K562 (cell line): ENCODE measurements around the gene EEPD1. TPM values are rescaled to one million over a fixed set of nuclear protein-coding genes. Genes with fewer than 3 reads are reported as not detected.

Source experiments
- ATAC-seq: fragments of 200-7000 bp; cut with Tn5 transposase; 3 replicates; pipeline ENCODE4 v1.9.1; 2020; ENCODE audit warnings: moderate library complexity
- BruUV-seq: library from RNA; stranded (reverse); fragments of 400-500 nt; replicated peaks from 2 replicates; lab custom pipeline; 2021; lab: Mats Ljungman, UMichigan
- CTCF ChIA-PET: fragments of 300-600 bp; formaldehyde crosslinking; extraction: SDS; loops from one replicate; lab custom pipeline; 2021; ENCODE audit warnings: low intra/inter-chr PET ratio; lab: Yijun Ruan, JAX
- POLR2A ChIA-PET: fragments of 300-600, 350-650 bp; sonication (Branson Sonifier 250); formaldehyde crosslinking; extraction: SDS; loops from one replicate; lab custom pipeline; 2021; ENCODE audit warnings: antibody characterized with exemption, inconsistent platforms; lab: Yijun Ruan, JAX
- DNase-seq, 4 experiments: peaks; one replicate each; pipeline versions ENCODE4 v3.0.0 to v3.0.0-alpha.2; 2011 to 2018; ENCODE audit warnings: low spot score in 3 of 4, mixed read lengths in 3 of 4; ENCODE audit errors: extremely low read depth in 1 of 4
- FAIRE-seq: peaks from 2 replicates; lab custom pipeline; 2011; peaks lifted over from hg19 to GRCh38; lab: Jason Lieb, UNC
- H2AFZ ChIP-seq: 2 replicates; pipeline ENCODE4 v1.6.0; 2011; ENCODE audit warnings: low read depth, low read length, control low read depth, inconsistent platforms
- H3K27ac ChIP-seq: fragments of 200-600 bp; 3 replicates; pipeline ENCODE4 v1.8.0; 2011; ENCODE audit warnings: low read depth, mild to moderate bottlenecking, control low read depth, inconsistent platforms, low read length, moderate library complexity, mixed read lengths; ENCODE audit errors: extremely low read depth
- H3K27me3 ChIP-seq, 2 experiments: fragments of 300-600 bp in 1 of 2; 2 replicates in 1 of 2; 3 replicates in 1 of 2; pipeline versions ENCODE4 v1.6.0 to v1.8.0; 2011; ENCODE audit warnings: inconsistent platforms in 2 of 2, low read length in 2 of 2, mild to moderate bottlenecking in 1 of 2, mixed read lengths in 1 of 2, moderate library complexity in 1 of 2; ENCODE audit not compliant: control insufficient read depth in 2 of 2, insufficient read depth in 2 of 2
- H3K36me3 ChIP-seq: fragments of 300-600 bp; 3 replicates; pipeline ENCODE4 v1.8.0; 2011; ENCODE audit warnings: mild to moderate bottlenecking, low read length, inconsistent platforms; ENCODE audit not compliant: control insufficient read depth, insufficient read depth
- H3K4me1 ChIP-seq, 2 experiments: fragments of 200-600 bp in 1 of 2; replicated peaks in 1 of 2; 2 replicates in 1 of 2; 3 replicates in 1 of 2; pipeline versions ENCODE4 v1.5.1 to v1.8.0; 2011; ENCODE audit warnings: inconsistent platforms in 2 of 2, low read length in 2 of 2, mild to moderate bottlenecking in 1 of 2, mixed read lengths in 1 of 2, moderate library complexity in 1 of 2; ENCODE audit not compliant: control insufficient read depth in 2 of 2, insufficient read depth in 2 of 2
- H3K4me2 ChIP-seq: 2 replicates; pipeline ENCODE4 v1.6.1; 2011; ENCODE audit warnings: low read length, control low read depth, inconsistent platforms, mixed read lengths; ENCODE audit not compliant: insufficient read depth
- H3K4me3 ChIP-seq: fragments of 200-600 bp; sonication (generic), shearing (Covaris generic); 2 replicates; pipeline ENCODE4 v1.5.1; 2016; ENCODE audit warnings: control low read depth, inconsistent platforms
- H3K79me2 ChIP-seq: fragments of 200-600 bp; 3 replicates; pipeline ENCODE4 v1.8.0; 2011; ENCODE audit warnings: low read length, inconsistent platforms; ENCODE audit not compliant: control insufficient read depth, insufficient read depth
- H3K9ac ChIP-seq, 2 experiments: 2 replicates each; pipeline versions ENCODE4 v1.6.0 to v1.6.1; 2011; ENCODE audit warnings: low read depth in 2 of 2, low read length in 2 of 2, control low read depth in 1 of 2, inconsistent platforms in 1 of 2, mild to moderate bottlenecking in 1 of 2, mixed read lengths in 1 of 2; ENCODE audit not compliant: insufficient read depth in 1 of 2
- H3K9me1 ChIP-seq: one replicate; pipeline ENCODE4 v1.6.0; 2011; ENCODE audit warnings: inconsistent platforms, mild to moderate bottlenecking, low read length, moderate library complexity; ENCODE audit not compliant: control insufficient read depth, insufficient read depth
- H3K9me3 ChIP-seq: replicated peaks from 2 replicates; pipeline ENCODE4 v1.5.1; 2011; ENCODE audit warnings: low read depth, low read length, inconsistent platforms; ENCODE audit not compliant: control insufficient read depth, insufficient read depth
- H4K20me1 ChIP-seq: replicated peaks from 2 replicates; pipeline ENCODE4 v1.6.1; 2011; ENCODE audit warnings: low read length, inconsistent platforms, mixed read lengths; ENCODE audit not compliant: control insufficient read depth, insufficient read depth
- KDM2B ChIP-seq: fragments of 250-450 bp; sonication (Bioruptor Pico); IDR thresholded peaks from 2 replicates; pipeline ENCODE4 v1.8.0; 2021; ENCODE audit warnings: mild to moderate bottlenecking, moderate library complexity
- RBM14 ChIP-seq: fragments of 200-400 bp; formaldehyde crosslinking; IDR thresholded peaks from 2 replicates; pipeline ENCODE4 v1.6.1; 2018; ENCODE audit warnings: low read depth, mild to moderate bottlenecking, low read length, moderate library complexity, borderline replicate concordance; ENCODE audit not compliant: insufficient read depth
- ZNF253 ChIP-seq: fragments of 250-450 bp; sonication (Bioruptor Pico); conservative IDR thresholded peaks from 2 replicates; pipeline ENCODE4 v1.6.1; 2021; ENCODE audit warnings: mild to moderate bottlenecking
- ZNF274 ChIP-seq: IDR thresholded peaks from 2 replicates; pipeline ENCODE4 v1.6.1; 2011; ENCODE audit warnings: low read depth, mild to moderate bottlenecking, low read length, moderate library complexity, borderline replicate concordance
- WGBS: fragments of 100-300 bp; shearing (Covaris generic); methylation state at CpG from one replicate; pipeline ENCODE4 v1.1.6; 2016; ENCODE audit warnings: low coverage, mixed read lengths; ENCODE audit not compliant: insufficient coverage; ENCODE audit errors: missing lambda C conversion rate; 5-methylcytosine and 5-hydroxymethylcytosine counted together
- in situ Hi-C: fragments of 300-500 bp; cut with MboI; formaldehyde crosslinking; loops from 4 replicates; pipeline ENCODE4 v1.15.0; 2018; ENCODE audit warnings: inconsistent platforms, mixed read lengths
- intact Hi-C: fragments of 100-400 bp; cut with micrococcal nuclease; formaldehyde crosslinking; loops from 2 replicates; pipeline ENCODE4 v1.14.2; 2022
- polyA plus RNA-seq, 8 experiments: library from polyadenylated mRNA; depleted of rRNA in 4 of 8; stranded (reverse) in 5 of 8; unstranded in 3 of 8; fragments of >200 nt; fragmentation: Nextera tagmentation in 2 of 8; fragmentation: Illumina TruSeq in 1 of 8; extraction: Ambion mirVana in 2 of 8; extraction: Trizol in 1 of 8; gene quantifications; 2 replicates each; pipeline versions ENCODE4 v1.2.1 to v1.2.3, GENCODE V29; 2011 to 2014; ENCODE audit warnings: inconsistent platforms in 1 of 8, missing spikeins in 1 of 8
- total RNA-seq, 7 experiments: library from RNA; depleted of rRNA in 6 of 7; stranded (reverse); fragments of >200 nt in 6 of 7; fragmentation: Illumina TruSeq in 2 of 7; extraction: Trizol in 2 of 7; gene quantifications; 2 replicates each; pipeline versions ENCODE4 v1.2.1 to v1.2.3, GENCODE V29; 2011 to 2021; ENCODE audit warnings: low replicate concordance in 1 of 7
- TF ChIP-seq, protein P1 (sequence below), 2 experiments: IDR thresholded peaks; 2 replicates each; pipeline ENCODE4 v1.6.1; 2011; ENCODE audit warnings: borderline replicate concordance in 1 of 2, control low read depth in 1 of 2, low read depth in 1 of 2, low read length in 1 of 2, mild to moderate bottlenecking in 1 of 2, mixed read lengths in 1 of 2, moderate library complexity in 1 of 2; ENCODE audit not compliant: insufficient read depth in 1 of 2, insufficient read length in 1 of 2, poor library complexity in 1 of 2, severe bottlenecking in 1 of 2; ENCODE audit errors: extremely low read depth in 1 of 2
- TF ChIP-seq, protein P2 (sequence below): fragments of 450-650 bp; IDR thresholded peaks from 2 replicates; pipeline ENCODE4 v1.6.1; 2016; ENCODE audit warnings: missing biosample characterization, missing genetic modification characterization

EEPD1 gene
- total and polyA plus RNA-seq, 9 of the 15 experiments (the other 6 are each of a cell fraction or from before 2014, with no cell fraction given): 0.01 to 1.5 (median 0.74) TPM; not detected in 1

DNA sequence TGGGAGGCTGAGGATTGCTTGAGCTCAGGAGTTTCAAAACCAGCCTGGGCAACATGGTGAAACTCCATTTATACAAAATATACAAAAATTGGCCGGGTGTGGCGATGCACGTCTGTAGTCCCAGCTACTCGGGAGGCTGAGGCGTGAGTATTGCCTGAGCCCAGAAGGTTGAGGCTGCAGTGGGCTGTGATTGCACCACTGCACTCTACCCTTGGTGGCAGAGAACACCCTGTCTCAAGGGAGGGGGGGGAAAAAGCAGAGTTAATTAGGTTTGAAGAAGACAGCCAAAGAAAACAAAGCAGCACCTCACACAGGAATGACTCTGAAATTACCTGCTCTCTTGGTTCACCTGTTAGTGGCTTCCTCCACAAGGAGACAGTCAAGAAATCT, 110.0 kb downstream of the EEPD1 start:
- Histone ChIP-seq H3K9ac (no peak overlapping the region), H3K9me3 (no peaks in the 10 kb centered on the region), H3K4me3 (no peak overlapping the region), H3K9me1 (no peaks in the 10 kb centered on the region), H3K79me2 (no peaks in the 10 kb centered on the region), H4K20me1 (no peaks in the 10 kb centered on the region), H3K27ac (no peak overlapping the region), H3K36me3 (no peaks in the 10 kb centered on the region), H2AFZ (no peak overlapping the region), H3K4me2 (no peak overlapping the region), H3K27me3 (peaks cover 7 to 15% of the 10 kb centered on the region in 2 experiments; a peak in 4 of 5 replicates), H3K4me1 (no peaks in the 10 kb centered on the region)
- intact Hi-C loops (no loop called here), in situ Hi-C loops (no loop called here)
- POLR2A ChIA-PET: interaction anchor here (2.0 kb wide), 1 partner anchor 11 kb away, joined by 6 read pairs; no protein-coding TSS in a partner anchor
- TF ChIP-seq, protein P1, sequence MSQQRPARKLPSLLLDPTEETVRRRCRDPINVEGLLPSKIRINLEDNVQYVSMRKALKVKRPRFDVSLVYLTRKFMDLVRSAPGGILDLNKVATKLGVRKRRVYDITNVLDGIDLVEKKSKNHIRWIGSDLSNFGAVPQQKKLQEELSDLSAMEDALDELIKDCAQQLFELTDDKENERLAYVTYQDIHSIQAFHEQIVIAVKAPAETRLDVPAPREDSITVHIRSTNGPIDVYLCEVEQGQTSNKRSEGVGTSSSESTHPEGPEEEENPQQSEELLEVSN (IDR thresholded peaks at IDR 0.05; ENCODE audit: borderline replicate concordance in 1 of 2, extremely low read depth in 1 of 2, insufficient read depth in 1 of 2, insufficient read length in 1 of 2, low read depth in 1 of 2, low read length in 1 of 2, poor library complexity in 1 of 2, severe bottlenecking in 1 of 2): no peak
- TF ChIP-seq ZNF253 (CRISPR knock-in tag): no peak
- TF ChIP-seq KDM2B (CRISPR knock-in tag): no peak
- TF ChIP-seq, protein P2, sequence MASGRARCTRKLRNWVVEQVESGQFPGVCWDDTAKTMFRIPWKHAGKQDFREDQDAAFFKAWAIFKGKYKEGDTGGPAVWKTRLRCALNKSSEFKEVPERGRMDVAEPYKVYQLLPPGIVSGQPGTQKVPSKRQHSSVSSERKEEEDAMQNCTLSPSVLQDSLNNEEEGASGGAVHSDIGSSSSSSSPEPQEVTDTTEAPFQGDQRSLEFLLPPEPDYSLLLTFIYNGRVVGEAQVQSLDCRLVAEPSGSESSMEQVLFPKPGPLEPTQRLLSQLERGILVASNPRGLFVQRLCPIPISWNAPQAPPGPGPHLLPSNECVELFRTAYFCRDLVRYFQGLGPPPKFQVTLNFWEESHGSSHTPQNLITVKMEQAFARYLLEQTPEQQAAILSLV: no peak
- TF ChIP-seq RBM14: no peak
- no peak for TF ChIP-seq ZNF274
- BruUV-seq: no TSS peak
- DNase-seq: no peak
- CTCF ChIA-PET: no interaction called here
- no peak for ATAC-seq
- WGBS: 0% methylated on average over 5 of the region's 5 CpGs
- FAIRE-seq: no peak
